HepG2 (cell line): ENCODE results near the gene WASHC4. TPM values are rescaled to one million over a fixed set of nuclear protein-coding genes. Genes with fewer than 3 reads are reported as not detected.

Source experiments
- ARID2 ChIP-seq: sonication (generic); formaldehyde crosslinking; IDR thresholded peaks from 2 replicates; pipeline ENCODE4 v1.8.1; 2022; ENCODE audit warnings: mild to moderate bottlenecking, missing genetic modification reagents, borderline replicate concordance
- FOSL1 ChIP-seq: sonication (generic); formaldehyde crosslinking; IDR thresholded peaks from 2 replicates; pipeline ENCODE4 v1.9.0; 2021; ENCODE audit warnings: missing genetic modification reagents, borderline replicate concordance
- LRRFIP1 ChIP-seq: sonication (generic); formaldehyde crosslinking; conservative IDR thresholded peaks from 2 replicates; pipeline ENCODE4 v1.4.0; 2020; ENCODE audit warnings: missing genetic modification reagents
- NFE2L1 ChIP-seq: sonication (generic); formaldehyde crosslinking; IDR thresholded peaks from 2 replicates; pipeline ENCODE4 v1.4.0; 2020; ENCODE audit warnings: missing genetic modification reagents, mild to moderate bottlenecking, borderline replicate concordance
- NRL ChIP-seq: sonication (generic); formaldehyde crosslinking; IDR thresholded peaks from 2 replicates; pipeline ENCODE4 v1.5.0; 2020; ENCODE audit warnings: missing genetic modification reagents, mild to moderate bottlenecking, moderate library complexity, borderline replicate concordance
- REL ChIP-seq: sonication (generic); formaldehyde crosslinking; conservative IDR thresholded peaks from 2 replicates; pipeline ENCODE4 v1.8.0; 2022; ENCODE audit warnings: mild to moderate bottlenecking, missing genetic modification reagents, moderate library complexity
- REXO4 ChIP-seq: sonication (generic); formaldehyde crosslinking; IDR thresholded peaks from 2 replicates; pipeline ENCODE4 v1.8.0; 2022; ENCODE audit warnings: missing genetic modification reagents, mild to moderate bottlenecking, borderline replicate concordance
- RXRB ChIP-seq: IDR thresholded peaks from 2 replicates; pipeline ENCODE4 v1.6.1; 2016; ENCODE audit warnings: borderline replicate concordance, missing genetic modification reagents, missing compliant biosample characterization
- SNAPC2 ChIP-seq: sonication (generic); formaldehyde crosslinking; IDR thresholded peaks from 2 replicates; pipeline ENCODE4 v1.8.1; 2022; ENCODE audit warnings: mild to moderate bottlenecking, missing genetic modification reagents
- ZNF605 ChIP-seq: sonication (generic); formaldehyde crosslinking; IDR thresholded peaks from 2 replicates; pipeline ENCODE4 v1.8.0; 2022; ENCODE audit warnings: mild to moderate bottlenecking, missing genetic modification reagents
- ZNF616 ChIP-seq: sonication (generic); formaldehyde crosslinking; IDR thresholded peaks from 2 replicates; pipeline ENCODE4 v1.5.0; 2020; ENCODE audit warnings: low read depth, mild to moderate bottlenecking, missing genetic modification reagents
- ZNF768 ChIP-seq: sonication (generic); formaldehyde crosslinking; IDR thresholded peaks from 2 replicates; pipeline ENCODE4 v1.4.0; 2020; ENCODE audit warnings: missing genetic modification reagents
- ZNF792 ChIP-seq: IDR thresholded peaks from 2 replicates; pipeline ENCODE4 v1.6.1; 2016
- ZNF878 ChIP-seq: sonication (generic); formaldehyde crosslinking; IDR thresholded peaks from 2 replicates; pipeline ENCODE4 v1.8.1; 2023; ENCODE audit warnings: mild to moderate bottlenecking, missing genetic modification reagents, moderate library complexity
- polyA plus RNA-seq, 8 experiments: library from polyadenylated mRNA; depleted of rRNA in 3 of 8; stranded (reverse) in 7 of 8; unstranded in 1 of 8; fragments of >200 nt; fragmentation: Illumina TruSeq in 4 of 8; extraction: Trizol in 4 of 8; gene quantifications; 2 replicates each; pipeline versions ENCODE4 v1.2.1 to v1.2.3, GENCODE V29; 2011 to 2016; ENCODE audit warnings: low read depth in 4 of 8, missing spikeins in 1 of 8, mixed read lengths in 1 of 8; ENCODE audit not compliant: insufficient read depth in 1 of 8
- total RNA-seq, 5 experiments: library from RNA; depleted of rRNA; stranded (reverse); fragments of >200 nt; fragmentation: Illumina TruSeq; extraction: Trizol; gene quantifications; 2 replicates each; pipeline ENCODE4 v1.2.3, GENCODE V29; 2016; ENCODE audit warnings: low read depth in 1 of 5
- TF ChIP-seq, protein P1 (sequence below): sonication (generic); formaldehyde crosslinking; IDR thresholded peaks from 2 replicates; pipeline ENCODE4 v1.4.0; 2020; ENCODE audit warnings: missing genetic modification reagents
- TF ChIP-seq, protein P2 (sequence below): sonication (generic); formaldehyde crosslinking; IDR thresholded peaks from 2 replicates; pipeline ENCODE4 v1.4.0; 2020; ENCODE audit warnings: mild to moderate bottlenecking, missing genetic modification reagents
- TF ChIP-seq, protein P3 (sequence below): IDR thresholded peaks from 2 replicates; pipeline ENCODE4 v1.6.1; 2016

The WASHC4 gene
- total and polyA plus RNA-seq, 2 of the 13 experiments (the other 11 are each of a cell fraction or from before 2014, with no cell fraction given): 21.0 to 36.3 TPM

DNA sequence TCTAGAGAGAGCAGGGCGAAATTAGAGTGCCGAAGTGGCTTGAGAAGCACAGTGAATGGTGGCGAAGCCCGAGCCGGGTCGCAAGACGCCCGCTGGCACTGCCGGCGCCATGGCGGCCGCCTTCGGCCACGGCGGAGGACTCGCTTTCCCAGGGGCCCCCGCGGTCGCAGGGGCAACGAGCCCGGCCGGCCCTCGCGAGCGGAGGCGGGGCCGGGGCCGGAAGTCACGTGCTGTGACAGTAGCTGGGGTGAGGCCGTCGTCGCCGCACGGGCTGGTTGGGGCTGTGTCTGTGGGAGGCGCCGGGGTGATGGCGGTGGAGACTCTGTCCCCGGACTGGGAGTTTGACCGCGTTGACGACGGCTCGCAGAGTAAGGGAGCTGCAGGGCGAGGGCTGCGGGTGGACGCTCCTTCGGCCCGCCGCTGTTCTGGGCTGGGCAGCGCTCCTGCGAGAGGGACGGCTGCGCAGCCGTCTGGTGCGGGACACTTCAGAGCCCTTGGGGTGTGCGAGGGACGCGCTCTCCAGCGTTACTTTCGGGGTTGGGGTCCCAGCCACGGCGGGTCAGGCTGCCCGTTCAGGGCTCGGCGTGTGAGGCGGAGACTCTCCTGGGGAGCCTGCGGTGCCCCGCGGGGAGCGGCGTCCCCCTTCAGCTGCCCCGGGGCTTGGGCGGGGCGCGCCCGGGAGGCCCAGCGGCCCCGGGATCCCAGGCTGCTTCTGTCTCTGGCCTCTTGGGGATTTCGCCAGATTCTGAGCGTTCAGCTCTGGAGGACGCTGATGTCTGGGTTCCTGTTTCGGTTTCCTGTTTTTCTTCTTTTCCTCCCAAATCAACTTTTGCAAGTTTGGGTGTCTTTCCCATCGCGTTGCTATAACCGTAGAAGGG lies at the start of gene WASHC4 (continued):
- no peak for TF ChIP-seq LRRFIP1 (CRISPR knock-in tag)
- TF ChIP-seq ZNF768 (CRISPR knock-in tag): peak; percentile 82; the same call in 1 of the 2 replicates
- no peak for TF ChIP-seq ARID2 (CRISPR knock-in tag)
- peak; percentile 79; the same call in 1 of the 2 replicates for TF ChIP-seq ZNF605 (CRISPR knock-in tag)
- peak; percentile 80; the same call in 1 of the 2 replicates for TF ChIP-seq ZNF616 (CRISPR knock-in tag)
- peak; percentile 78; the same call in 1 of the 2 replicates for TF ChIP-seq ZNF878
- TF ChIP-seq REL (CRISPR knock-in tag): peak; percentile 83; the same call in 1 of the 2 replicates
- 0 out of 2 replicates have a peak, but pooled peaks have one; percentile 4 for TF ChIP-seq FOSL1 (CRISPR knock-in tag)
- TF ChIP-seq, protein P1, sequence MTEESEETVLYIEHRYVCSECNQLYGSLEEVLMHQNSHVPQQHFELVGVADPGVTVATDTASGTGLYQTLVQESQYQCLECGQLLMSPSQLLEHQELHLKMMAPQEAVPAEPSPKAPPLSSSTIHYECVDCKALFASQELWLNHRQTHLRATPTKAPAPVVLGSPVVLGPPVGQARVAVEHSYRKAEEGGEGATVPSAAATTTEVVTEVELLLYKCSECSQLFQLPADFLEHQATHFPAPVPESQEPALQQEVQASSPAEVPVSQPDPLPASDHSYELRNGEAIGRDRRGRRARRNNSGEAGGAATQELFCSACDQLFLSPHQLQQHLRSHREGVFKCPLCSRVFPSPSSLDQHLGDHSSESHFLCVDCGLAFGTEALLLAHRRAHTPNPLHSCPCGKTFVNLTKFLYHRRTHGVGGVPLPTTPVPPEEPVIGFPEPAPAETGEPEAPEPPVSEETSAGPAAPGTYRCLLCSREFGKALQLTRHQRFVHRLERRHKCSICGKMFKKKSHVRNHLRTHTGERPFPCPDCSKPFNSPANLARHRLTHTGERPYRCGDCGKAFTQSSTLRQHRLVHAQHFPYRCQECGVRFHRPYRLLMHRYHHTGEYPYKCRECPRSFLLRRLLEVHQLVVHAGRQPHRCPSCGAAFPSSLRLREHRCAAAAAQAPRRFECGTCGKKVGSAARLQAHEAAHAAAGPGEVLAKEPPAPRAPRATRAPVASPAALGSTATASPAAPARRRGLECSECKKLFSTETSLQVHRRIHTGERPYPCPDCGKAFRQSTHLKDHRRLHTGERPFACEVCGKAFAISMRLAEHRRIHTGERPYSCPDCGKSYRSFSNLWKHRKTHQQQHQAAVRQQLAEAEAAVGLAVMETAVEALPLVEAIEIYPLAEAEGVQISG: peak; percentile 96
- TF ChIP-seq NFE2L1: no peak
- peak; percentile 96; the same call in 1 of the 2 replicates for TF ChIP-seq NRL (CRISPR knock-in tag)
- TF ChIP-seq, protein P2, sequence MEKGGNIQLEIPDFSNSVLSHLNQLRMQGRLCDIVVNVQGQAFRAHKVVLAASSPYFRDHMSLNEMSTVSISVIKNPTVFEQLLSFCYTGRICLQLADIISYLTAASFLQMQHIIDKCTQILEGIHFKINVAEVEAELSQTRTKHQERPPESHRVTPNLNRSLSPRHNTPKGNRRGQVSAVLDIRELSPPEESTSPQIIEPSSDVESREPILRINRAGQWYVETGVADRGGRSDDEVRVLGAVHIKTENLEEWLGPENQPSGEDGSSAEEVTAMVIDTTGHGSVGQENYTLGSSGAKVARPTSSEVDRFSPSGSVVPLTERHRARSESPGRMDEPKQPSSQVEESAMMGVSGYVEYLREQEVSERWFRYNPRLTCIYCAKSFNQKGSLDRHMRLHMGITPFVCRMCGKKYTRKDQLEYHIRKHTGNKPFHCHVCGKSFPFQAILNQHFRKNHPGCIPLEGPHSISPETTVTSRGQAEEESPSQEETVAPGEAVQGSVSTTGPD: no peak
- peak; percentile 69 for TF ChIP-seq ZNF792 (CRISPR knock-in tag)
- peak; percentile 62 for TF ChIP-seq RXRB (CRISPR knock-in tag)
- TF ChIP-seq, protein P3, sequence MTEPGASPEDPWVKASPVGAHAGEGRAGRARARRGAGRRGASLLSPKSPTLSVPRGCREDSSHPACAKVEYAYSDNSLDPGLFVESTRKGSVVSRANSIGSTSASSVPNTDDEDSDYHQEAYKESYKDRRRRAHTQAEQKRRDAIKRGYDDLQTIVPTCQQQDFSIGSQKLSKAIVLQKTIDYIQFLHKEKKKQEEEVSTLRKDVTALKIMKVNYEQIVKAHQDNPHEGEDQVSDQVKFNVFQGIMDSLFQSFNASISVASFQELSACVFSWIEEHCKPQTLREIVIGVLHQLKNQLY (CRISPR knock-in tag): peak; percentile 71
- no peak for TF ChIP-seq SNAPC2 (CRISPR knock-in tag)
- 0 out of 2 replicates have a peak, but pooled peaks have one; percentile 58 for TF ChIP-seq REXO4 (CRISPR knock-in tag)
